GM23338 (cell line): ENCODE data around the gene CCDC90B.

ENCODE experiments used
- CTCF ChIP-seq, 2 experiments: fragments of 200-600 bp in 1 of 2; sonication (generic) in 1 of 2; conservative IDR thresholded peaks; 2 replicates each; pipeline versions ENCODE4 v1.5.1 to v1.6.1; 2016 to 2017; ENCODE audit warnings: antibody characterized with exemption in 2 of 2, low read depth in 2 of 2, mild to moderate bottlenecking in 2 of 2, moderate library complexity in 1 of 2
- EZH2 ChIP-seq: fragments of 200-600 bp; sonication (generic); IDR thresholded peaks from one replicate; pipeline ENCODE4 v1.8.0; 2017; ENCODE audit warnings: antibody characterized with exemption, mild to moderate bottlenecking, low read depth; ENCODE audit not compliant: unreplicated experiment

- TF ChIP-seq CTCF (conservative IDR thresholded peaks at IDR 0.05; ENCODE audit: low read depth in 2 of 2): no peak
- no peak for TF ChIP-seq EZH2
Measured at GRCh38 chr11:83252941-83253340, 33.2 kb downstream of the CCDC90B start.
